Activated CD4-positive, alpha-beta T cell treated with anti-CD3 and anti-CD28 coated beads, Interleukin-2, Interleukin-6, amounts not matched to agents 100 ng/mL and 50 ng/mL, durations not matched to agents 16 hours and 8 hours (primary cell): ENCODE data around the gene TSR3.

Experiments used
- DNase-seq: peaks from one replicate; pipeline ENCODE4 v3.0.0-alpha.2; 2020

The TSR3 gene

GRCh38 chr16:1350691-1351090 is 987 bp downstream of the TSR3 start:
- no peak for DNase-seq

GRCh38 chr16:1349951-1350350 is 1.7 kb downstream of the TSR3 start:
- DNase-seq, result no peak

- no peak for DNase-seq
Measured at GRCh38 chr16:1349351-1349750, 2.3 kb downstream of the TSR3 start.

- no peak for DNase-seq
Measured at GRCh38 chr16:1348926-1349325, 2.8 kb downstream of the TSR3 start.

GRCh38 chr16:1348441-1348840 is 3.2 kb downstream of the TSR3 start:
- DNase-seq, result no peak

GRCh38 chr16:1347962-1348361 is 3.7 kb downstream of the TSR3 start:
- no peak for DNase-seq

- DNase-seq, result no peak
Measured at GRCh38 chr16:1347286-1347855, 4.3 kb downstream of the TSR3 start.

GRCh38 chr16:1346422-1347285 is 5.0 kb downstream of the TSR3 start:
- DNase-seq, result no peak

- DNase-seq, result no peak
Measured at GRCh38 chr16:1345651-1346421, 5.8 kb downstream of the TSR3 start.

GRCh38 chr16:1345087-1345486 is 6.6 kb downstream of the TSR3 start:
- no peak for DNase-seq

- no peak for DNase-seq
Measured at GRCh38 chr16:1344499-1344898, 7.2 kb downstream of the TSR3 start.

GRCh38 chr16:1343428-1344242 is 8.0 kb downstream of the TSR3 start:
- no peak for DNase-seq

GRCh38 chr16:1342526-1343427 is 8.9 kb downstream of the TSR3 start:
- DNase-seq, result peak; percentile 97

GRCh38 chr16:1341495-1342420 is 9.9 kb downstream of the TSR3 start:
- DNase-seq, result no peak

- DNase-seq, result no peak
Measured at GRCh38 chr16:1340730-1341494, 10.8 kb downstream of the TSR3 start.

GRCh38 chr16:1338855-1339675 is 12.6 kb downstream of the TSR3 start:
- DNase-seq, result no peak

- no peak for DNase-seq
Measured at GRCh38 chr16:1338119-1338730, 13.5 kb downstream of the TSR3 start.

GRCh38 chr16:1337486-1337885 is 14.2 kb downstream of the TSR3 start:
- DNase-seq, result no peak

GRCh38 chr16:1336619-1337018 is 15.1 kb downstream of the TSR3 start:
- no peak for DNase-seq
